K562 (cell line): Measurements from ENCODE around the gene AMN1. TPM values are rescaled to one million over a fixed set of nuclear protein-coding genes. Genes with fewer than 3 reads are reported as not detected.
A peak's percentile ranks its signal among the peaks of the same experiment; 100 is the strongest.

Experiments
- CHCHD3 ChIP-seq: fragments of 250-450 bp; sonication (Bioruptor Pico); IDR thresholded peaks from 2 replicates; pipeline ENCODE4 v2.1.2; 2022; ENCODE audit warnings: mild to moderate bottlenecking
- DACH1 ChIP-seq: fragments of 450-650 bp; IDR thresholded peaks from 2 replicates; pipeline ENCODE4 v1.6.1; 2018; ENCODE audit not compliant: partially characterized antibody
- HMG20A ChIP-seq: fragments of 450-650 bp; formaldehyde crosslinking; conservative IDR thresholded peaks from 2 replicates; pipeline ENCODE4 v1.4.0; 2020; ENCODE audit warnings: mild to moderate bottlenecking, mixed read lengths
- KAT7 ChIP-seq: sonication (generic); formaldehyde crosslinking; IDR thresholded peaks from 2 replicates; pipeline ENCODE4 v1.8.0; 2022; ENCODE audit warnings: missing genetic modification reagents, mild to moderate bottlenecking, borderline replicate concordance
- KLF16 ChIP-seq: IDR thresholded peaks from 2 replicates; pipeline ENCODE4 v1.6.1; 2016; ENCODE audit warnings: antibody characterized with exemption
- KLF6 ChIP-seq: fragments of 250-450 bp; sonication (Bioruptor Pico); IDR thresholded peaks from 2 replicates; pipeline ENCODE4 v1.4.0; 2020; ENCODE audit warnings: mild to moderate bottlenecking, moderate library complexity, borderline replicate concordance
- MBD1 ChIP-seq: fragments of 250-450 bp; sonication (Bioruptor Pico); IDR thresholded peaks from 2 replicates; pipeline ENCODE4 v1.8.0; 2022; ENCODE audit warnings: inconsistent platforms
- NBN ChIP-seq: fragments of 450-650 bp; IDR thresholded peaks from 2 replicates; pipeline ENCODE4 v1.6.1; 2016; ENCODE audit warnings: low read depth, mild to moderate bottlenecking
- POLR2A ChIP-seq: fragments of 450-650 bp; conservative IDR thresholded peaks from 2 replicates; pipeline ENCODE4 v1.6.1; 2016
- POU5F1 ChIP-seq: fragments of 150-350 bp; IDR thresholded peaks from 2 replicates; pipeline ENCODE4 v1.6.1; 2014; ENCODE audit warnings: borderline replicate concordance, low read length, low read depth, mild to moderate bottlenecking; ENCODE audit not compliant: partially characterized antibody
- PTTG1 ChIP-seq: fragments of 450-650 bp; IDR thresholded peaks from 2 replicates; pipeline ENCODE4 v1.6.1; 2016; ENCODE audit warnings: low read depth, mild to moderate bottlenecking, missing genetic modification characterization, missing compliant biosample characterization
- RAD21 ChIP-seq, 2 experiments: fragments of 250-450 bp in 1 of 2; fragments of 450-650 bp in 1 of 2; sonication (Bioruptor Pico) in 1 of 2; formaldehyde crosslinking in 1 of 2; IDR thresholded peaks in 1 of 2; conservative IDR thresholded peaks in 1 of 2; 2 replicates each; pipeline versions ENCODE4 v1.4.0 to v1.8.0; 2020 to 2022; ENCODE audit warnings: mild to moderate bottlenecking in 2 of 2, moderate library complexity in 1 of 2
- RFX1 ChIP-seq: fragments of 450-650 bp; IDR thresholded peaks from 2 replicates; pipeline ENCODE4 v1.6.1; 2016; ENCODE audit warnings: mild to moderate bottlenecking, moderate library complexity
- SMARCA4 ChIP-seq: fragments of 450-650 bp; IDR thresholded peaks from 2 replicates; pipeline ENCODE4 v1.6.1; 2016
- TEAD4 ChIP-seq, 2 experiments: sonication (generic) in 1 of 2; formaldehyde crosslinking in 1 of 2; IDR thresholded peaks; 2 replicates each; pipeline versions ENCODE4 v1.6.1 to v1.8.0; 2012 to 2022; ENCODE audit warnings: borderline replicate concordance in 1 of 2, inconsistent platforms in 1 of 2, low read length in 1 of 2, mild to moderate bottlenecking in 1 of 2, missing genetic modification reagents in 1 of 2
- VEZF1 ChIP-seq: fragments of 200-800 bp; sonication (Bioruptor generic); IDR thresholded peaks from 2 replicates; pipeline ENCODE4 v1.6.1; 2017; ENCODE audit warnings: missing genetic modification characterization, missing compliant biosample characterization
- ZBTB26 ChIP-seq: fragments of 450-650 bp; formaldehyde crosslinking; IDR thresholded peaks from 2 replicates; pipeline ENCODE4 v1.4.0; 2022; ENCODE audit warnings: missing genetic modification characterization
- ZMIZ1 ChIP-seq, 2 experiments: fragments of 150-350 bp in 1 of 2; IDR thresholded peaks; 2 replicates each; pipeline ENCODE4 v1.6.1; 2012 to 2016; ENCODE audit warnings: low read depth in 2 of 2, low read length in 2 of 2, mild to moderate bottlenecking in 1 of 2, moderate library complexity in 1 of 2
- ZNF583 ChIP-seq: fragments of 250-450 bp; sonication (Bioruptor Pico); IDR thresholded peaks from 2 replicates; pipeline ENCODE4 v1.4.0; 2020
- ZNF766 ChIP-seq: fragments of 200-800 bp; sonication (Bioruptor generic); conservative IDR thresholded peaks from 2 replicates; pipeline ENCODE4 v1.6.1; 2016; ENCODE audit warnings: missing genetic modification characterization, missing compliant biosample characterization
- polyA plus RNA-seq, 8 experiments: library from polyadenylated mRNA; depleted of rRNA in 4 of 8; stranded (reverse) in 5 of 8; unstranded in 3 of 8; fragments of >200 nt; fragmentation: Nextera tagmentation in 2 of 8; fragmentation: Illumina TruSeq in 1 of 8; extraction: Ambion mirVana in 2 of 8; extraction: Trizol in 1 of 8; gene quantifications; 2 replicates each; pipeline versions ENCODE4 v1.2.1 to v1.2.3, GENCODE V29; 2011 to 2014; ENCODE audit warnings: inconsistent platforms in 1 of 8, missing spikeins in 1 of 8
- total RNA-seq, 7 experiments: library from RNA; depleted of rRNA in 6 of 7; stranded (reverse); fragments of >200 nt in 6 of 7; fragmentation: Illumina TruSeq in 2 of 7; extraction: Trizol in 2 of 7; gene quantifications; 2 replicates each; pipeline versions ENCODE4 v1.2.1 to v1.2.3, GENCODE V29; 2011 to 2021; ENCODE audit warnings: low replicate concordance in 1 of 7

The AMN1 gene
- total and polyA plus RNA-seq, 9 of the 15 experiments (the other 6 are each of a cell fraction or from before 2014, with no cell fraction given), result 5.2 to 27.6 (median 13.0) TPM

GRCh38 chr12:31756977-31757420 is 28.2 kb upstream of the AMN1 start (continued):
- TF ChIP-seq ZMIZ1 (IDR thresholded peaks at IDR 0.05; ENCODE audit: low read depth in 2 of 2, low read length in 2 of 2), result peak in 1 of 2 experiments; percentile 66; a peak in 1 of 4 replicates
- TF ChIP-seq MBD1, result no peak
- TF ChIP-seq NBN, result peak; percentile 82; the same call in 1 of the 2 replicates
- TF ChIP-seq KLF6 (CRISPR knock-in tag), result no peak
- peak; percentile 79; the same call in 1 of the 2 replicates for TF ChIP-seq HMG20A (CRISPR knock-in tag)
- TF ChIP-seq TEAD4 (IDR thresholded peaks at IDR 0.05; ENCODE audit: low read length), result peak; percentile 90
- TF ChIP-seq TEAD4 (CRISPR knock-in tag; IDR thresholded peaks at IDR 0.05; ENCODE audit: borderline replicate concordance), result no peak
- no peak for TF ChIP-seq ZNF583 (CRISPR knock-in tag)
- TF ChIP-seq PTTG1, result no peak
- no peak for TF ChIP-seq POLR2A
- TF ChIP-seq KLF16, result peak; percentile 60; the same call in 1 of the 2 replicates
- TF ChIP-seq ZNF766 (CRISPR knock-in tag), result no peak
- TF ChIP-seq SMARCA4, result peak; percentile 74
- no peak for TF ChIP-seq POU5F1
- no peak for TF ChIP-seq CHCHD3 (CRISPR knock-in tag)
- no peak for TF ChIP-seq RFX1
- peak; percentile 56 for TF ChIP-seq DACH1
- no peak for TF ChIP-seq KAT7
- TF ChIP-seq RAD21 (CRISPR knock-in tag; conservative IDR thresholded peaks at IDR 0.05 in 1 of 2, IDR thresholded peaks at IDR 0.05 in 1 of 2), result no peak
- 0 out of 2 replicates have a peak, but pooled peaks have one; percentile 18 for TF ChIP-seq VEZF1 (CRISPR knock-in tag)
- TF ChIP-seq ZBTB26, result no peak
